CD4-positive, alpha-beta T cell treated with Interferon alpha-2 for 1 hour (primary cell): ENCODE measurements around the gene ALPL.

Experiments used
- DNase-seq, 2 donors: peaks; one replicate each; pipeline ENCODE4 v3.0.0-alpha.2; 2020 to 2022

Gene ALPL

GRCh38 chr1:21584096-21584495 is 74.9 kb downstream of the ALPL start:
- no peak for DNase-seq

DNA sequence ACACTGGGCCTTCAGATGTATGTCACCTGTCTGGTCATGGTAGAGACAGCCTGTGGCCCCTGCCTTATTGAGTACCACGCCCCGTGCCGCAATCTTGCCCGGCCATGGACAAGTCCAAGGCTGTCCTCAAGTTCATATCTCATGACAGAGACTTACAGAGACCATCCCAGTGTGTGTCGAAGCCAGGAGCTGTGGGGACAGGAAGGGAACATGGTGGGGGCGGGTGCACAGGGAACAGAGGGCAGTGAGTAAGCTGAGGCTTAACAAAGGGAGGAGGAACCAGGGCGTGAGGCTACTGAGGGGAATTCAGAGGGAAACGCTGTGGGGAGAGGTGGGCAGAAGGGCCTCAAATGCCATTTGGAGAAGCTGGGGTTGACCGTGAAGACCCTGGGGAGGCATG is 75.8 kb downstream of the ALPL start:
- DNase-seq: no peak

DNA sequence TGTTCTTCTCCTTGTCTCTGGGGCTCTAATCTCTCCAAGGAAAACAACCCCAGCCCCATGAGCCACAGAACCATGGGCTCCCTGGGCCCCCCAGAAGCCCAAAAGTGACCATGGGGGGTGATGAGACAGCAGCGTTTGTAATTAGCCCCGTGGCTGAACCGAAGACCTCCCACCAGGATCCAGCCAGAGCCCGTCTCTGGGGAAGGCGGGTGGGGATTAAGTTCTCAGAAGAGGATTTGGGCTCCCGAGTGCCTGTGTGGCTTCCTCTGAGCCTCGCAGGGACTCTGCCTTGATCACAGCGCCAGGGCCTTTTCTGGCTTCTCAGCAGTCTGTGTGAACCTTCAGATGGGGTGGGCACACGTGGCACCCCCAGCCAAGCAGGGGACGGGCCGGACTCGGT is 77.0 kb downstream of the ALPL start:
- no peak for DNase-seq

DNA sequence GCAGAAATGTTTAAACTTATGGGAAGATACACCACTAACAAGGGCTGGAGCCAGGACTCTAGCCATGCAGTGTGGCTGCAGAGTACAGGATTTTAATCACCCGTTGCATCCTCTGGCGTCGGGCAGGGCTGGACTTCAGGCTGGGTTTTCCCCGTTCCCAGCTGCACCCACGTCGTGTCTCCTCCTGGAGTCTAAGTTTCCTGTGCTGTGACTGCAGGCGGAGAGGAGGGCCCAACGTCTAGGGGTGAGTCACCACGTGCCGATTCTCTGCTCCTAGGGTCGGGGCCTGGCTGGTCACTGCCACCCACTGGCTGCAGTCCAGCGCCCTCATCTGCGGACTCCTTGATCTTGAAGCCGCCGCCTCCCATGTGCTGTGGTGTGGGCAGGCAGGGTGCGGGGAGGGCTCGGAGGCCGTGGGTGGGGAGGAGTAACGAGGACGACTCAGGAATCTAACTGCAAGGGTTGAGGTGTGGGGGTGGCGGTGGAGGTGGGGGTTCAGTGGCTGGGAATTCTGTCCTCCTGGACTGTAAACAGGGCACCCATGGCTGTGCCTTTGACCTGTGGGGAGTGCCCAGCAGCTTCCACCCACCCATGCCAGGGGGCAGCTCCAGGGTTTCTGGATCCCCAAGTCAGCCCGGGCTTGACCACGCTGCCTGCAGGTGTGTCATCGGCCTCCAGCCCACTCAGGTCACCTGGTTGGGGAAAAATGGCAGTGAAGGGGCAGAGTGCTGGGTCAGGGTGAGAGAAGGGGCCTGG is 77.8 kb downstream of the ALPL start:
- no peak for DNase-seq

GRCh38 chr1:21587602-21587953 is 78.4 kb downstream of the ALPL start:
- DNase-seq: no peak

DNA sequence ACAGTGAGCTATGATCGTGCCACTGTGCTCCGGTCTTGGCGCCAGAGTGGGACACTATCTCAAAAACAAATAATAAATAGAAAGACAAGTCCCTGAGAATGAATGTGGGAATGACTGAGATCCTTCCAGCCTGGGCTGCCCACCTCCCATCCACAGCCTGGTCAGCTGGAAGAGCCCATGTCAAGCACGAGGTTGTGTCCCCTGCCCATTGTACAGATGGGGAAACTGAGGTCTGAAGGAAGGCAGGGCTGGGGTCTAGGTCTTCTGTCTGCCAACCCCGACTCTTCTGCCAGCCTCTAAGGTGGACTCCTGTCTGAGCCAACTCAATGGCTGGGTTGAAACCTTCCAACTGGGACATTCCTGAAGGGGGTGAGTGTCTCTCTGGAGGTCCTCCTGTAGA is 80.4 kb downstream of the ALPL start:
- DNase-seq: no peak

DNA sequence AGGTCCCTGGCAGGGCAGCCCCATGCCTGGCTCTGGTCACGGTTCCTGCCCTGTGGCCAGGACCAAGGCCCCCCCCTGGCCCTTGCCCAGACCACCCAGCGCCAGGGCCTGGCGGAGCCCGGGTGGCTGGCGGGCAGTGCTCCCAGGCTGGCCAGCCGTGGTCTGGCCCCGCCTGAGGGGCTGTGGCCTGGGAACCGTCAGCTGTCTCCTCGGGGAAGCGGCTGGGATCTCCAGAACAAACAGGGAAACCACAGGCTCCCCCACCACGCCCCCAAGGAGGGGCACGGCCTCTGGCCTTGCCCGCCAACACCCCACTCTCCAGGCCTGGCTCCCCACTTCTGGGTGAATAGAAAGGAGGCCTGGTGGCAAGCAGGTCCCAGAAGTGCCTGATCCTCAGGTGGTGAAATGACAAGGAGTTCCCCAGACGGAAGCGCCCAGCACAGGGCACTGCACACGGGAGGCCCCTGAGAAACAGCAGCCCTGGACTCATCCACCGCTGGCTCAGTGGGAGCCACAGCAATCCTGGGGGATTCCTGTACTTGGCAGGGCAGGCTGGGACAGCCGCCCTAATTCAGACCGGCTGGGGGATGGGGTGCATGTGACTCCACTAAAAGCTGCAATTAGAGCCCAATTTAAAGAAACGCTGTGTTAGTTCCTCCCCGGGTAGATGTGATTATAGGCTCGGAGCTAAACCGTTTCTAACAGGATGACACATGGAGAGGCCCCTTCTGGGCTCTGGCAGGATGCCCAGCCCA is 81.1 kb downstream of the ALPL start:
- no peak for DNase-seq

DNA sequence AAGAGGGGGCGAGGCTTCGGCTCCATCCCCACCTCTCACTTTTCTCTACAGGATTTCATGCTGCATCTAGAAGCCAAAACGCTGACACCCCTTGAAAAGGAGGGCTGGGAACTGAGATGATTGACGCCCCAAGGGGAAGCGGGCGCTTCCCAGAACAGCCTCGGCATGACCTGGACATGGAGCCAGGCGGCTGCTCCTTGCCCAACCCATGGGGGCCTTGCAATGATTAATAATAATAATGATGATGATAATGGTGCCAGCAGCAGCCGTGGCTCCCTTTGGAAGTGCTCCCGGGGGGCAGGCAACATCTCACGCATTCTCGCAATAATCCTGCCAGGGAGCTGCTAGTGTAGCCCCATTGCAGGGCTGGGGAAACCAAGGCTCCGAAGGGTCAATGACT is 81.7 kb downstream of the ALPL start:
- no peak for DNase-seq

DNA sequence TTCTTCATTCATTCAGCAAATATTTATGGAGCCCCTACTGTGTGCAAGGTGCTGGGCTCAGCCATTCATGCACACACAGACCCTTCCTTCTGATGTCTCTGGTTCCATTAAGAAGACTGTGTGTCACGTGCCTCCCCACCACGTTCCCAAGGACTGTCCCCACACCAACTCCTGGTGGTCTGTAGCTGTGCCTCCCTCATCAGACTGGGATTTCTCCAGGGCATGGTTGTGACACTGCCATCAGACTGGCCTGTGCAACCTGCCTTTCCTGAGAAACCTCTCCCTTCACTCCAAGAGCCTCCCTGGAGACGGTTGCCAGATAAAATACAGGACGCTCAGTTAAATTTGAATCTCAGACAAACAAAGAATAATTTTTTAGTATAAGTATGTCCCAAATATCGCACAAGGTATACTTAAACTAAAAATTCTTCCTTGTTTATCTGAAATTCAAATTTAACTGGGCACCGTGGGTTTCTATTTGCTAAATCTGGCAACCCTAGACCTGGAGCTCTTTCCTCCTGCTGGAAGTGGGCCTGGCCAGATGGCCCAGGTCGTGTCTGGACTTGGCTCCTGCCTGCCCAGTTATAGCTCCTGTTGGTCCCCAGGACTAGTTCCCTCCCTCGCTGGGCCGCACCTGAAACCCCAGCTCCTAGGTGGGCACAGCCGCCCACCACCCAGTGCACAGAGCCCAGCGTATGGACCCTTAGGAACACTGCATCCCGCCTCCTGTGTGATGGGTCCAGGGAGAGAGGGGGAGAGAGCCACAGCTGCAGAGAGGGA is 83.1 kb downstream of the ALPL start:
- DNase-seq: no peak

DNA sequence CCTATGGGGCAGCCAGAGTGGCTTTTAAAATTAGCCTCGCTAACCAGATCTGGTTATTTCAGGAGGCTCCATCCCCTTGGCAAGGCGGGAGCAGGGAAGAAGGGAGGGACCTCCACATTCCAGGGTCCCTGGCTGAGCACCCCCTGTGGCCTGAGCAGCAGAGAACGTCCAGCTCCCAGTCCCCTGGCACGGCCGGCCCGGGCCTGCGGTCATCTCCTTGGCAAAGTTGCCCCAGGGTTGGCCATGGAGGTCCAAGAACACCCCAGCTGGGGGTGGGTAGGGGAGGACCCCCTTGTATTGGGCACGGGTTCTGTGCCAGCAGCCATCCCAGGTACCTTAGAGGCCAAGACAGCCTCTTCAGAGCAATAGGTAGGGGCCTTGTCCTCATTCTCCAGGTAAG is 84.0 kb downstream of the ALPL start:
- no peak for DNase-seq

DNA sequence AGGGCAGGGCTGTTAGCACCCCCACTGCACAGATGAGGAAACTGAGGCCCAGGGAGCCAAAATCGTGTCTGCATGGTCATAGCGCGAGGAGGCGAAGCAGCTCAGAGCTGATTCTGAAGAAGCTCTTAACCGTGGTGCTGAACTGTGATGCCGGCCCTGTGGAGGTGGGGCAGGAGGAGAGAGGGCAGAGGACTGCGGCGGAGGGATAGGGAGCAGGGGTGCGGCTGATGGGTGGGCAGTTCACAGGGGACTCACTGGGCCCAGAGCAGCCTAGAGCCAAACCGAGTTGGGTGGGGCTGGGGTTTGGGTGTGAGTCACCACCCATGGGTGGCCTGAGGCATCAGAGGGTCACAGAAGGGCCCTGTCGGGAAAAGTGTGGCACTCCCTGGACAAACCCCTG is 85.3 kb downstream of the ALPL start:
- no peak for DNase-seq

DNA sequence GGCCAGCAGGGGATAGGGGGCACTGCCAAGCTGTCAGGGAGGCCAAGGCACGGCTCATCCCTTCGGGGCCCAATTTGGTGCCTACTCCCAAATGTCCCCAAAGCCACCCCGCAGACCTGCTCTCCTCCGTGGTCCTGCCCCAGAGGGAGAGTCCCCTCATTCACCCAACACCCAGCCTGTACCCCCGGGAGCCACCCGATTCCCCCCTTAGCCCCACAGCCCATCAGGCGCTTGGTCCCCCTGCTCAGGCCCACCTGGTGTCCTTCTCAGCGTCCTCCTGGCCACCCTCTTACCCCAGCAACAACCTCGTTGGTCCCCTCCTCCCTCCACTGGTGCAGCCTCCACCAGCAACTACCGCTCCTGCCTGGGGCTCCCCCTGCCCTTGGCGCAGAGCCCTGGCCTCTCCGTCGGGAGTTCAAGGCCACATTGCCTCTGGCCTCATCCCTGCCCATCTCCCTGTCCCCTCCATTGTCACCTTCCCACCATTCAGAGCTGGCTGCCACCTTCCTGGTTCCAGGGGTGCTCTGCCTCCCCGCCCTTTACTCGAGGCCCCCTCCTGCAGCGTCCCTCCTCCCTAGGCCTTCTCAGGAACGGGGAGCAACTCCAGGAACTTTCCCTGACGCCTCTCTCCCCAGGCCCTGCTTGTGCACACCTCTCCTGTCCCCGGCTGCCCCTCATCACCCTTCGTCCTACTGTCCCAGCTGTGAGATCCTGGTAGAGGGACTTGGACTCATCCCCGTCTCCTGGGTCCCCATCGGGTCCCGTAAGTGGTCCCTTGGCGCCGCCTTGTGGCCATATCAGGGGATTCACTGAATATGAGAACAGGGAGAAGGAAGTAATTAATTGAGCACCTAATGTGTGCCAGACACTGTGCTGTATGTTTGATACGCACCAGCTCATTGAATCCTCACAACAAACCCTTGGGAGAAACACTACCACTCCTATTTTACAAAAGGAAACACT is 86.0 kb downstream of the ALPL start:
- DNase-seq: peak; percentile 22 to 35

- DNase-seq: no peak
Observed at GRCh38 chr1:21596174-21596573, 87.0 kb downstream of the ALPL start.

DNA sequence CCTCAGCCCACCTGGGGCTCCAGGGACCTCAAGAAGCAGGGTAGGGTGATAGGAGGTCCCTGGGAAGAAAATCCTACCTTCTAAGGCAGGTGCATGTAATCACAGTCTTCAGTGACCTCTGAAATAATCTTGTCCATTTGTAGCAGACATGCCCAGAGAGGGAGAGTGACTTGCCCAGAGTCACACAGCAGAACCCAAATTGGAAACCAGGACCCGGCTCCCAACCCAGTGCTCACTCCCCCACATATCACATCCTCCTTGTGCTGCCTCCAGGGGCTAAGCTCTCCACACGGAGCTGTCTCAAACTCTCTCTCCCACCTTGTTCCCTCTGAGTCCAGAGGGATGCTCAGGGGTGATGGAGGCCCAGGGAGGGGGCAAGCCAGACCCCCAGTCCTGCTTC is 87.4 kb downstream of the ALPL start:
- DNase-seq: no peak

DNA sequence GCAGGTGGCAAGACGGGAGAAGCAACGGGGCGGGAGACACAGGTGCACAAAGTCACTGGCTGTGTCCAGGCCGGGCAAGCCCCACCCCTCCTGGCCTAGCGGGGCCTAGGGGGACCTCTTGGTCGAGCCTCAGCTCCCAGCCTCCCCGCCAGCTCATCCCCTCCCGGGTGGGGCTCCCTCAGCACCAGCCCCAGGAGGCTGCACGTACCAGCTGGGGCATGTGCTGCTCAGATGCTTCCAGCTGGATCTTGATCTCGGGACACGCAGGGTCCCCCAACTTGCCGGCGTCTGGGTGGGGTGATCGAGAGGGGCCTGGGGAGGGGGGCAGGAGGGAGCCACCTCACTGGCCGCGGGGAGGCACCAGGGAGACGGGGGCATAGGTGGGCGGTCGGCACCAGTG is 88.5 kb downstream of the ALPL start:
- no peak for DNase-seq

DNA sequence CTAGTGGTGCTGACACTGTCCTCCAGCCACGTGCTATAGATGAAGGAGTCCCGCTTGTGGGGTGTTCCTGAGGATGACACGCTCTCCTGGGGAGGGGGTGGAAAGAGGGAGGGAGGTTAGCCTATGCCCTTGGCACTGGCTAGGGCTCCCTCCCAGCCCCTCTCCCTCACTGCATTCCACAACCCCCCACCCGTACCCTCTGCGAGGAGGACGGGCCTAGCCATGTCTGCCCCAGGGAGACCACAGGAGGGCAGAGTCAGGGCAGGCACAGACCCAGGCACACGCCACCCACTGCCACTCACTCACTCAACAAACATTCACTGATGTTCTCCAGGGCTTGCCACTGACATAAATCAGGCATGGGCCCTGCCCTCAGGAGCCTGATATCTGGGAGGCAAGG is 89.2 kb downstream of the ALPL start:
- DNase-seq: no peak

DNA sequence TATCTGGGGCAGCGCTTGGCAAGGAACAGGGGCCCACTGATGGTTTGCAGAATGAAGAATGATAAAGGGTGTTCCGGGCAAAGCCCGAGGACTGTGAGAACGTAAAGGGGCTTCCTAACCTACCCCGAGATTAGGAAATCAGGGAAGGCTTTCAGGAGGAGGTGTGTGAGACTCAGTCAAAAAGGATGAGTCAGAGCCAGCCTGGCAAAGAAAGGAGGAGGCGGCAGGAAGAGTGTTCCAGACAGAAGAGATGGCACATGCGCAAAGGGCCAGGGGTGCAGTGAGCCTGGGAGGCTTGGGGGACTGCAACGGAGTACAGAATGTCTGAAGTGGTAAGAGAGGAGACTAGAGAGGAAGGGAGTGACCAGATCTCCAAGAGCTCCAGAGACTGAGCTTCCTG is 89.7 kb downstream of the ALPL start:
- DNase-seq: no peak

GRCh38 chr1:21599402-21599801 is 90.2 kb downstream of the ALPL start:
- no peak for DNase-seq

DNA sequence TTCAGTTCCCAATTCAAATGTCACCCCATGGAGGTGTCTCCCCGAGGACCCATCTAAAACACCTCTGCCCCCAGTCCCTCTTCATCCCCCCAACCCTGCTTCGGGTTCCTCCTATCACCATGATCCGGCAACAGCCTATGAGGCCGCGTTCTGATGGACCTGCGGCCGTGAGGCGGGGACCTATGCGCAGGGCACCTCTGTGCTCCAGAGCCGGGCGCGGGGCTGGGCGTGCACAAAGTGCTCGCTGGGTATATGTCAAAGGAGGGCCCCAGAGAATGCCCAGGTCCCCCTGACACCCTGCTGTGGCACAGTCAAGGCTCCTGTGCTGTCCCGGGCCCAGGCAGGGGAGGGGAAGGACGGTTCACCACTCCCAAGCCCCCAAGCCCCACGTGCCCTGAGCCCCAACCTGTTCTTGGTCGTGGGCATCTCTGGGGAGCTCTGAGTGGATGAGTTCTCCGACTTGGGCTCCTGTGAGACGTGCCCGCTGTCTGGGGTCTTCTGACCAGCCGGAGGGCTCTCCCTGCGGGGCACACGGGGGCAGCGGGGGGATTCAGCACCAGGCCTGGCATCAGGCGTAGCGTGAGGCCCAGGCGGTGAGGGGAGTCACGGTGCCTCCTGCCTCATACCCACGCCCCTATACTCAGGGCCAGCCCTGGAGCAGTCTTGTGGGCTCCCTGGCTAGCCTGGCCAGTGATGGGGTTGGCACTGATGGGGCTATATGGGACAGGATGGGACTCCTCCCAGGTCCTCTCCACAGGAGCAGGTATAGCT is 92.2 kb downstream of the ALPL start:
- no peak for DNase-seq

DNA sequence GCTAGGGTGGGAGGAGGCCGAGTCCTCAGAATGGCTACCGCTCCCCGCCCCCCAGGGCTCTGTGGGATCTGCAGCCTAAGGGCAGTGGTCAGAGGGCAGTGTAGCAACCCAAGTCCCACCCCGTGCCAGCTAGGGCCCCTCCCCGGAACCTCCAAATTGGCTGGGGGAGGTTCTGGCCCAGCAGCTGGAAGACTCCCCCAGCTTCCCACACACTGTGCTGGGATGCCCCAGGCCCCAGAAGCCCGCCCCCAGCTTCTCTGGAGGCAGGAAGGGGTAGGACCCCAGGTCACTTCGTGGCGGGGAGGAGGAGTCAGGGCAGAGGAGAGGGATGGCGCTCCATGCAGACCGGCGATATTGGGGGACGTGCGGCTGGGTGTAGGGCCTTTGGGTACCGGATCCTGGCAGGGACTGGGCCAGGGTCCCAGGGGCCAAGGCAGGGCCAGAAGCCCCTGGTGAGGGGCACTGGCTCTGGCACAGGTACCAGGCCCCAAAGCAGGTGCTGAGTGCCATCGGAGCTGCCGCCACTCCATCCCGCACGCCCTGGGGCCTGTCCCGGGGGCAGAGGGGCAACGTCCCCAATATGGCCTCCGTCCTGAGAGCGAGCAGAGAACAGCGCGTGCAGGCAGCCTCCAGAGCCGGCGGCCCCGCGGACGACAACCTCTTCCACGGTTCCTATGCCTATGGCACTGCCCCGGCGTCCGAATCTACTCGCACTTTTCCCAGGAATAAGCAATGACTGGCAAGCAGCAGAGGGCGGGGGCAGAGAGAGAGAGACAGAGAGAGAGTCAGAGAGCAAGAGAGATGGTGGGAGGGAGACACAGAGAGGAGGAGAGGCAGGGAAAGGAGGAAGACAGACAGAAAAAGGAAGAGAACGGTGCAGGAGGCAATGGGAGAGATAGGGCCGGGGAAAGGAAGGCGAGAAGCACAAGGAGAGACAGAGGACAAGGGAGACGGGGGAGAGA is 94.2 kb downstream of the ALPL start:
- DNase-seq: no peak
